Activated naive CD4-positive, alpha-beta T cell treated with anti-CD3 and anti-CD28 coated beads for 36 hours (primary cell): ENCODE measurements around the gene RELN. TPM values are rescaled to one million over a fixed set of nuclear protein-coding genes. Genes with fewer than 3 reads are reported as not detected.

Experiments used
- CTCF ChIA-PET: fragments of 350-600 bp; sonication (Branson Sonifier 250); formaldehyde crosslinking; loops from one replicate; lab custom pipeline; 2021; ENCODE audit warnings: antibody characterized with exemption; lab: Charles Lee
- DNase-seq: peaks from one replicate; pipeline ENCODE4 v3.0.0-alpha.2; 2020
- H3K27ac Mint-ChIP-seq: one replicate; pipeline ENCODE4 v1.8.0; 2021; ENCODE audit warnings: mild to moderate bottlenecking, mixed read lengths
- H3K27me3 Mint-ChIP-seq: one replicate; pipeline ENCODE4 v1.8.0; 2021; ENCODE audit warnings: low read depth, mixed read lengths
- H3K36me3 Mint-ChIP-seq: one replicate; pipeline ENCODE4 v1.8.0; 2021; ENCODE audit warnings: low read depth, mixed read lengths
- H3K4me1 Mint-ChIP-seq: one replicate; pipeline ENCODE4 v1.8.0; 2021; ENCODE audit warnings: low read depth, mixed read lengths
- H3K4me3 Mint-ChIP-seq: one replicate; pipeline ENCODE4 v1.8.0; 2021; ENCODE audit warnings: mild to moderate bottlenecking, moderate library complexity, mixed read lengths
- H3K9me3 Mint-ChIP-seq: one replicate; pipeline ENCODE4 v1.8.0; 2021; ENCODE audit warnings: mixed read lengths
- intact Hi-C: fragments of 100-400 bp; cut with micrococcal nuclease; formaldehyde crosslinking; loops from one replicate; pipeline ENCODE4 v1.15.1; 2023
- total RNA-seq, 2 experiments: library from RNA; stranded (reverse); gene quantifications; one replicate each; pipeline ENCODE4 v1.2.3, GENCODE V29; 2021

The RELN gene
- total RNA-seq, 2 experiments from 2014 or later = not detected

- Mint-ChIP-seq H3K4me3 (no peak overlapping the region), H3K27ac (no peak overlapping the region), H3K9me3 (no peaks in the 10 kb centered on the region), H3K27me3 (peaks cover 20% of the 10 kb centered on the region), H3K4me1 (no peaks in the 10 kb centered on the region), H3K36me3 (no peaks in the 10 kb centered on the region)
- DNase-seq = no peak
- intact Hi-C loops = no loop called here
- CTCF ChIA-PET = no interaction called here
Observed at GRCh38 chr7:103955985-103956384, 33.5 kb downstream of the RELN start.

GRCh38 chr7:103952408-103952807, 37.0 kb downstream of the RELN start:
- no peaks in the 10 kb centered on the region for H3K9me3 Mint-ChIP-seq
- intact Hi-C loops = no loop called here
- no peaks in the 10 kb centered on the region for H3K4me1 Mint-ChIP-seq
- H3K4me3 Mint-ChIP-seq = no peak overlapping the region
- no peak for DNase-seq
- no peaks in the 10 kb centered on the region for H3K36me3 Mint-ChIP-seq
- no peak overlapping the region for H3K27ac Mint-ChIP-seq
- peaks cover 12% of the 10 kb centered on the region for H3K27me3 Mint-ChIP-seq
- CTCF ChIA-PET = no interaction called here

GRCh38 chr7:103951311-103951710, 38.1 kb downstream of the RELN start:
- H3K27me3 Mint-ChIP-seq = peaks cover 8% of the 10 kb centered on the region
- no peak overlapping the region for H3K27ac Mint-ChIP-seq
- no peak for DNase-seq
- no peak overlapping the region for H3K4me3 Mint-ChIP-seq
- CTCF ChIA-PET = no interaction called here
- no peaks in the 10 kb centered on the region for H3K4me1 Mint-ChIP-seq
- intact Hi-C loops = no loop called here
- H3K36me3 Mint-ChIP-seq = no peaks in the 10 kb centered on the region
- H3K9me3 Mint-ChIP-seq = no peaks in the 10 kb centered on the region

- no peaks in the 10 kb centered on the region for H3K9me3 Mint-ChIP-seq
- no peaks in the 10 kb centered on the region for H3K4me1 Mint-ChIP-seq
- no peak for DNase-seq
- peaks cover 4% of the 10 kb centered on the region for H3K27me3 Mint-ChIP-seq
- CTCF ChIA-PET = no interaction called here
- intact Hi-C loops = no loop called here
- no peaks in the 10 kb centered on the region for H3K36me3 Mint-ChIP-seq
- H3K4me3 Mint-ChIP-seq = no peak overlapping the region
- H3K27ac Mint-ChIP-seq = no peak overlapping the region
Observed at GRCh38 chr7:103949374-103949773, 40.1 kb downstream of the RELN start.

GRCh38 chr7:103947026-103947655, 42.3 kb downstream of the RELN start:
- CTCF ChIA-PET = no interaction called here
- DNase-seq = no peak
- intact Hi-C loops = no loop called here
- H3K9me3 Mint-ChIP-seq = no peaks in the 10 kb centered on the region
- H3K36me3 Mint-ChIP-seq = no peaks in the 10 kb centered on the region
- no peaks in the 10 kb centered on the region for H3K4me1 Mint-ChIP-seq
- no peak overlapping the region for H3K27ac Mint-ChIP-seq
- H3K4me3 Mint-ChIP-seq = no peak overlapping the region
- H3K27me3 Mint-ChIP-seq = peaks cover 2% of the 10 kb centered on the region

- H3K27me3 Mint-ChIP-seq = peaks cover 7% of the 10 kb centered on the region
- intact Hi-C loops = no loop called here
- H3K9me3 Mint-ChIP-seq = no peaks in the 10 kb centered on the region
- no peak for DNase-seq
- CTCF ChIA-PET = no interaction called here
- H3K36me3 Mint-ChIP-seq = no peaks in the 10 kb centered on the region
- no peak overlapping the region for H3K27ac Mint-ChIP-seq
- H3K4me3 Mint-ChIP-seq = no peak overlapping the region
- H3K4me1 Mint-ChIP-seq = no peaks in the 10 kb centered on the region
Observed at GRCh38 chr7:103944230-103944900, 45.1 kb downstream of the RELN start.

GRCh38 chr7:103941976-103942375, 47.5 kb downstream of the RELN start:
- Mint-ChIP-seq H3K4me3 (no peak overlapping the region), H3K9me3 (no peaks in the 10 kb centered on the region), H3K4me1 (no peaks in the 10 kb centered on the region), H3K27me3 (peaks cover 7% of the 10 kb centered on the region), H3K27ac (no peak overlapping the region), H3K36me3 (no peaks in the 10 kb centered on the region)
- CTCF ChIA-PET = interaction anchor here (1.2 kb wide), 1 partner anchor 368 kb away, joined by 3 read pairs; no protein-coding TSS in a partner anchor
- no peak for DNase-seq
- intact Hi-C loops = no loop called here

GRCh38 chr7:103940382-103941268, 48.8 kb downstream of the RELN start:
- no peak overlapping the region for H3K4me3 Mint-ChIP-seq
- H3K36me3 Mint-ChIP-seq = no peaks in the 10 kb centered on the region
- H3K4me1 Mint-ChIP-seq = no peaks in the 10 kb centered on the region
- intact Hi-C loops = no loop called here
- no peak for DNase-seq
- peaks cover 7% of the 10 kb centered on the region for H3K27me3 Mint-ChIP-seq
- H3K9me3 Mint-ChIP-seq = no peaks in the 10 kb centered on the region
- no peak overlapping the region for H3K27ac Mint-ChIP-seq
- CTCF ChIA-PET = no interaction called here

GRCh38 chr7:103937680-103938079, 51.8 kb downstream of the RELN start:
- intact Hi-C loops = no loop called here
- no peak for DNase-seq
- Mint-ChIP-seq H3K9me3 (no peaks in the 10 kb centered on the region), H3K27ac (no peak overlapping the region), H3K4me3 (no peak overlapping the region), H3K36me3 (no peaks in the 10 kb centered on the region), H3K27me3 (peaks cover 10% of the 10 kb centered on the region), H3K4me1 (no peaks in the 10 kb centered on the region)
- CTCF ChIA-PET = interaction anchor here (0.6 kb wide), 1 partner anchor 190 kb away, joined by 3 read pairs; no protein-coding TSS in a partner anchor

GRCh38 chr7:103936558-103936957, 52.9 kb downstream of the RELN start:
- CTCF ChIA-PET = no interaction called here
- Mint-ChIP-seq H3K36me3 (no peaks in the 10 kb centered on the region), H3K27me3 (peaks cover 10% of the 10 kb centered on the region), H3K9me3 (no peaks in the 10 kb centered on the region), H3K4me3 (no peak overlapping the region), H3K27ac (no peak overlapping the region), H3K4me1 (no peaks in the 10 kb centered on the region)
- intact Hi-C loops = no loop called here
- DNase-seq = no peak

GRCh38 chr7:103934508-103934907, 55.0 kb downstream of the RELN start:
- no peaks in the 10 kb centered on the region for H3K36me3 Mint-ChIP-seq
- no peak overlapping the region for H3K4me3 Mint-ChIP-seq
- intact Hi-C loops = no loop called here
- no peak overlapping the region for H3K27ac Mint-ChIP-seq
- DNase-seq = no peak
- no peaks in the 10 kb centered on the region for H3K4me1 Mint-ChIP-seq
- no peaks in the 10 kb centered on the region for H3K9me3 Mint-ChIP-seq
- CTCF ChIA-PET = no interaction called here
- H3K27me3 Mint-ChIP-seq = peaks cover 6% of the 10 kb centered on the region

- Mint-ChIP-seq H3K27me3 (peaks cover 6% of the 10 kb centered on the region), H3K9me3 (no peaks in the 10 kb centered on the region), H3K36me3 (no peaks in the 10 kb centered on the region), H3K27ac (no peak overlapping the region), H3K4me3 (no peak overlapping the region), H3K4me1 (no peaks in the 10 kb centered on the region)
- intact Hi-C loops = no loop called here
- no peak for DNase-seq
- CTCF ChIA-PET = no interaction called here
Observed at GRCh38 chr7:103932389-103932788, 57.1 kb downstream of the RELN start.
